GM20000 (cell line): ENCODE measurements around the gene LPP.
A peak's percentile ranks its signal among the peaks of the same experiment; 100 is the strongest.

Experiments
- DNase-seq: peaks from one replicate; pipeline ENCODE4 v3.0.0; 2012; ENCODE audit warnings: low spot score
- TF ChIP-seq, protein P1 (sequence below): IDR thresholded peaks from 2 replicates; pipeline ENCODE4 v1.5.1; 2012; ENCODE audit warnings: mild to moderate bottlenecking, control low read depth; ENCODE audit errors: extremely low read depth, missing control alignments

LPP gene

DNA sequence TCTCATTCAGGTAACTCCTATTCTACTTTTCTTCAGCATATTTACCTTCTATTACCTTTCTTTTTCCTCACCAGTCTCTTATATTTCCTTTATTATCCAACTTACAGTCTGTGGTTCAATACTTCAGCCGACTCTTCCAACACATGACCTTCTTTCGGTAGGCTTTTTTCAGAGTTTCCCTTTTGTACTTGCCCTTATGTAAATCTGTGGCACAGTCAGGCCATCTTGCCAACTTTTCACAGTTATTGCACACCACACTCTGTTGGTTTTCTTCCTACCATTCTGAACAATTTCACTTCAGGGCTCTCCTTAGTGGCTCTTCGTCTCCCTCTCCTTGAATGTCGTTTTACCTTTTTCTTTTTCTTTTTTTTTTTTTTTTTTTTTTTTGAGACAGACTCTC lies 427.8 kb downstream of the LPP start:
- DNase-seq, result no peak
- TF ChIP-seq, protein P1, sequence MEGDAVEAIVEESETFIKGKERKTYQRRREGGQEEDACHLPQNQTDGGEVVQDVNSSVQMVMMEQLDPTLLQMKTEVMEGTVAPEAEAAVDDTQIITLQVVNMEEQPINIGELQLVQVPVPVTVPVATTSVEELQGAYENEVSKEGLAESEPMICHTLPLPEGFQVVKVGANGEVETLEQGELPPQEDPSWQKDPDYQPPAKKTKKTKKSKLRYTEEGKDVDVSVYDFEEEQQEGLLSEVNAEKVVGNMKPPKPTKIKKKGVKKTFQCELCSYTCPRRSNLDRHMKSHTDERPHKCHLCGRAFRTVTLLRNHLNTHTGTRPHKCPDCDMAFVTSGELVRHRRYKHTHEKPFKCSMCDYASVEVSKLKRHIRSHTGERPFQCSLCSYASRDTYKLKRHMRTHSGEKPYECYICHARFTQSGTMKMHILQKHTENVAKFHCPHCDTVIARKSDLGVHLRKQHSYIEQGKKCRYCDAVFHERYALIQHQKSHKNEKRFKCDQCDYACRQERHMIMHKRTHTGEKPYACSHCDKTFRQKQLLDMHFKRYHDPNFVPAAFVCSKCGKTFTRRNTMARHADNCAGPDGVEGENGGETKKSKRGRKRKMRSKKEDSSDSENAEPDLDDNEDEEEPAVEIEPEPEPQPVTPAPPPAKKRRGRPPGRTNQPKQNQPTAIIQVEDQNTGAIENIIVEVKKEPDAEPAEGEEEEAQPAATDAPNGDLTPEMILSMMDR, result no peak

DNA sequence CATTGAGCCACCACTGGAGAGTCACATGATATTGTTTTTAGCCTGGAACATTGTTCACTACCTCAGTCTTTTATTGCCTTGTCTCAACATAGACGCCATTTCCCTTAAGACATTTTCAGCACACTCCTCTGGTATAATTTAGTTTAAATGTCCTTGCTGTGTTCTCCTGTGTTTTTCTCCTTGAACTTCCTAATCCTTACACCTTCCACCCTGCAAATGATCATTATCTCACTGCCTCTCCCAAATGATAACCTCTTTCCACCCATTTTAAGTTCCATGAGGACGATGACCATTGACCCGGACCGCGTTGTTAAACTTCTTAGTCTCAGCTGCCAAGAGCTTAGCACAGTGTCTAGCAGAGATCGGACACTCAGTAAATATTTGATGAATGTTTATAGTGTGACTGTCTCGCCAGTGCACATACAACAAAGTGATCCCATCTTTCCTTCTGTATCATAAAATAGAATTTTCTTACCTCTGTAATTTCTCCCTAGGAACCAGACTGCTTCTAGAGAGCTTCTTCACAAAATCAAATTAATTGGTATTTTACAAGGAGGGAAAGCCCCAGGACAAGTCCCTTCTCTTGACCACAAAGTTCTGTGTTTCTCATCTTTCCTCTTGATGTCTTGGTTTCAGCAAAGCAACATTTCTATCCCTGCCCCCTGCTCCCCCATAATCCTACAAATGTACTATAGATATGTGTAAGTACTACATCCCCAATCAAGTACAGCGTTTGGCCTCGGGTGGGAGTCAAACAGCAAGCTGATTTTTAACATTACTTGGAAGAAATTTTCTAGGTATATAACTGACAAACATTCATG lies 429.6 kb downstream of the LPP start:
- TF ChIP-seq, protein P1, result no peak
- peak; percentile 3 for DNase-seq

DNA sequence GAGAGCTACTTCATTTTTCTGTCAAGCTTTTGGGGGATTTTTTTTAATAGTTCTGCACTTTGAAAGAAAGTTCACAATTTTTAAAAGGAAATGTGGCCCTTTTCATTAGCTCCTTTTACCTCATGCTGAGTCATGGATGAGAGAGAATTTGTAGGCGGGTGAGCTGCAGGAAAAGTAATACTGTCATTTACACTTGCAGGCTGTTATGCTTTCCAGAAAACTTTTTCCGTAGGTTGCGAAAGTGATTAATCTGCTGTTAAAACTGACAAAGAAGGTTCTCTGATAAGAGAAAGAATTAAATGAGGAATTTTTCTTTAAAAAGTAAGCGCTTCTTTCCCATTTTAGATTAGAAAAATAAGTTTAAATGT lies 430.2 kb downstream of the LPP start:
- TF ChIP-seq, protein P1, result no peak
- DNase-seq, result no peak

DNA sequence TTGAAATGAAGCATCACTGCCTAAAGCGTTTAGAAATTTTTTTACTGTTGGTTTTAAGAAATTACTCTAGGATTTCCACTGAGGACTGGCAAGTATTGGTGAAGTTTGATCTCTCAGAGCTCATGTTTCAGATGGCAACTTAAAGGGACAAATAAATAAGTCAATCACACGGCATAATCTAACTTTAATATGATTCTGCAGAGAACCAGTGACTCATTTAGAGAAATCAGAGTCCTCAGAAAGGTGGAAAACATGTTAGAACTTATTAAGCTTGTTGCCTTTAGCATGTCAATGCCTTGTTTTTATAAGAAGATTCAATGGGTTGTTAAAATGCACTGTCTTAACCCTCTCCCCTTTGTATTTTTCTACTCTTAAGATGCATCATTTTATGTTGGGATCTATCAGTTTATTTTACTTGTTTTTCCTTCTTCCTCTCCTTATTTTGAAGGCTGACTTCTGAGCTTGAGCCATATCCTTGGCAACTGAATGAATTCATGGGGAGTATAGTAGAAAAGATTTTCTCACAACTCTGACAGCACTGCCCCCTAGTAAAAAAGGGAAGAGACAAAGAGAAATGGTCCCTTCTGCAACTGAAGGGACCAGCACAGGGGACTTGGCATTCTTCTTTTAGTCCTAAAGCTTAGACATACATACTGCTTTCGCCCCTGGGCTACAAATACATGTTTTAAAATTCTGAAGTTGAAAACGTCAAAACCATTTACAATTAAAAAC lies 431.2 kb downstream of the LPP start:
- DNase-seq, result no peak

DNA sequence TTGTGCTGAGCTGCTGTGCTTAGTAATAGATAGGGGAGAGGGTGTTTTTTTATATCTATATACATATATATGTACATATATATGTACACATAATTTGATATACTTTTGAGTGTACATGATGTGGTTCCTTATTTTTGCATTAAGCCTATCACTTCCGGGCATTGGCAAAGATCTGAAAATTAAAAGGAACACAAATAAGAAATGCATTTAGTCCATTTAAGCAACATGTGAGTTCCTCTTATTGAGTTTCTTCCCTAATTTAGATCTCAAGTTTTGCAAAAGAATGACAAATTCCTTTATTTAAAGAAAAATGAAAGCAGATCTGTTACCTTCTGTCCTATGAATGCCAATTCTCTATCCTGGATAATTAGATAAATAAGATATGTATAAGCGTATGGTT lies 435.1 kb downstream of the LPP start:
- DNase-seq, result no peak
- TF ChIP-seq, protein P1, result no peak

More for the DNA sequence above, 431.2 kb downstream of the LPP start:
- TF ChIP-seq, protein P1, result no peak

DNA sequence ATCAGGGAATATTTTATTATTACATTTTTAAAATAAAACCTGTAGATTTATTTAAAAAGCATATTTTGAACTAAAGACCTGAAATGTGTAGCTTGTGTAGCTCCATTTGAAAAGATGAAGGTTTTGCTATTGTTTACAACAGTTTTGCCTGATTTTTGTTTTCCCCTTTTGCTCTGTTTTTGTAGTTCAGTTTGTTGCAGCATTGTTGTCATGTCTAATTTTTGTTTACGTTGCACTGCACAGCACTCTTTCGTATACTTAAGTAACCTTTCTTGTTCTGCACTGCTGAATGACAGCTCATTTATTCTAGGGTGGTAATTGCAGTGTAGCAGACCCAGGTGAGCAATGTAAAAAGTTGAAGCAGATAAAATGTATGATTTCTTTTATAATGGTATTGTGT lies 435.8 kb downstream of the LPP start:
- TF ChIP-seq, protein P1, result no peak
- no peak for DNase-seq

DNA sequence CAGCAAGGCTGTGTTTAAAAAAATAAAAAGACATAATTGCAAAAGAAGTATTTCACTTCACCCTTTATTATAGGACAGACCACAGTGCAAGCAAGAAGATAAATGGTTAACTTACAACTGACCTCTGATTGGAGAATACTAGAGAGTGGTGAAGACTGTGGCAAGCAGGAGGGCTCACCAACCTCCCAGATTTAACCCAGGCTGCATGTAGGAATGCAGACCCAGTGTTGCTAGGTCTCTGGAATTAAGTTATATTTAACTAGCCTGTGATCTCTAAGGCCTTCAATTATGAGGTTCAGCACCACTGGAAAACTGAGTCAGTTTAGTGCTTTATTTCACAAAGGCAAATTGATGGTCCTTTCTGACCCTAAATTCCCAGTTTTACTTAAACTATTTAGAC lies 436.6 kb downstream of the LPP start:
- TF ChIP-seq, protein P1, result no peak

More for the DNA sequence above, 436.6 kb downstream of the LPP start:
- DNase-seq, result no peak
